Measurements from ENCODE around the gene CYTH1.

GRCh38 chr17:78714534-78714933, 67.5 kb downstream of the CYTH1 start:
- TF ChIP-seq, protein P1, sequence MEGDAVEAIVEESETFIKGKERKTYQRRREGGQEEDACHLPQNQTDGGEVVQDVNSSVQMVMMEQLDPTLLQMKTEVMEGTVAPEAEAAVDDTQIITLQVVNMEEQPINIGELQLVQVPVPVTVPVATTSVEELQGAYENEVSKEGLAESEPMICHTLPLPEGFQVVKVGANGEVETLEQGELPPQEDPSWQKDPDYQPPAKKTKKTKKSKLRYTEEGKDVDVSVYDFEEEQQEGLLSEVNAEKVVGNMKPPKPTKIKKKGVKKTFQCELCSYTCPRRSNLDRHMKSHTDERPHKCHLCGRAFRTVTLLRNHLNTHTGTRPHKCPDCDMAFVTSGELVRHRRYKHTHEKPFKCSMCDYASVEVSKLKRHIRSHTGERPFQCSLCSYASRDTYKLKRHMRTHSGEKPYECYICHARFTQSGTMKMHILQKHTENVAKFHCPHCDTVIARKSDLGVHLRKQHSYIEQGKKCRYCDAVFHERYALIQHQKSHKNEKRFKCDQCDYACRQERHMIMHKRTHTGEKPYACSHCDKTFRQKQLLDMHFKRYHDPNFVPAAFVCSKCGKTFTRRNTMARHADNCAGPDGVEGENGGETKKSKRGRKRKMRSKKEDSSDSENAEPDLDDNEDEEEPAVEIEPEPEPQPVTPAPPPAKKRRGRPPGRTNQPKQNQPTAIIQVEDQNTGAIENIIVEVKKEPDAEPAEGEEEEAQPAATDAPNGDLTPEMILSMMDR (IDR thresholded peaks at IDR 0.05 in 2 of 3, conservative IDR thresholded peaks at IDR 0.05 in 1 of 3; ENCODE audit: borderline replicate concordance in 1 of 3, insufficient read depth in 1 of 3, low read depth in 2 of 3, low read length in 2 of 3), result no peak
- no peak for TF ChIP-seq EZH2 (IDR thresholded peaks at IDR 0.05)
- no peak for TF ChIP-seq CEBPB (IDR thresholded peaks at IDR 0.05; ENCODE audit: low read depth)
- TF ChIP-seq, protein P2, sequence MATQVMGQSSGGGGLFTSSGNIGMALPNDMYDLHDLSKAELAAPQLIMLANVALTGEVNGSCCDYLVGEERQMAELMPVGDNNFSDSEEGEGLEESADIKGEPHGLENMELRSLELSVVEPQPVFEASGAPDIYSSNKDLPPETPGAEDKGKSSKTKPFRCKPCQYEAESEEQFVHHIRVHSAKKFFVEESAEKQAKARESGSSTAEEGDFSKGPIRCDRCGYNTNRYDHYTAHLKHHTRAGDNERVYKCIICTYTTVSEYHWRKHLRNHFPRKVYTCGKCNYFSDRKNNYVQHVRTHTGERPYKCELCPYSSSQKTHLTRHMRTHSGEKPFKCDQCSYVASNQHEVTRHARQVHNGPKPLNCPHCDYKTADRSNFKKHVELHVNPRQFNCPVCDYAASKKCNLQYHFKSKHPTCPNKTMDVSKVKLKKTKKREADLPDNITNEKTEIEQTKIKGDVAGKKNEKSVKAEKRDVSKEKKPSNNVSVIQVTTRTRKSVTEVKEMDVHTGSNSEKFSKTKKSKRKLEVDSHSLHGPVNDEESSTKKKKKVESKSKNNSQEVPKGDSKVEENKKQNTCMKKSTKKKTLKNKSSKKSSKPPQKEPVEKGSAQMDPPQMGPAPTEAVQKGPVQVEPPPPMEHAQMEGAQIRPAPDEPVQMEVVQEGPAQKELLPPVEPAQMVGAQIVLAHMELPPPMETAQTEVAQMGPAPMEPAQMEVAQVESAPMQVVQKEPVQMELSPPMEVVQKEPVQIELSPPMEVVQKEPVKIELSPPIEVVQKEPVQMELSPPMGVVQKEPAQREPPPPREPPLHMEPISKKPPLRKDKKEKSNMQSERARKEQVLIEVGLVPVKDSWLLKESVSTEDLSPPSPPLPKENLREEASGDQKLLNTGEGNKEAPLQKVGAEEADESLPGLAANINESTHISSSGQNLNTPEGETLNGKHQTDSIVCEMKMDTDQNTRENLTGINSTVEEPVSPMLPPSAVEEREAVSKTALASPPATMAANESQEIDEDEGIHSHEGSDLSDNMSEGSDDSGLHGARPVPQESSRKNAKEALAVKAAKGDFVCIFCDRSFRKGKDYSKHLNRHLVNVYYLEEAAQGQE (IDR thresholded peaks at IDR 0.05; ENCODE audit: low read depth), result no peak
- no peak for TF ChIP-seq RAD21 (IDR thresholded peaks at IDR 0.05; ENCODE audit: low read depth)
- no peak for TF ChIP-seq TCF7L2 (IDR thresholded peaks at IDR 0.05; ENCODE audit: borderline replicate concordance, extremely low read depth, insufficient read depth, insufficient read length)
- no peak for TF ChIP-seq POLR2A (IDR thresholded peaks at IDR 0.05; ENCODE audit: borderline replicate concordance, extremely low read depth, insufficient read depth, insufficient read length)
- TF ChIP-seq POLR2AphosphoS5 (IDR thresholded peaks at IDR 0.05; ENCODE audit: low read depth, low read length), result no peak
- no peak for TF ChIP-seq FOSL1 (IDR thresholded peaks at IDR 0.05; ENCODE audit: low read depth)
- TF ChIP-seq, protein P3, sequence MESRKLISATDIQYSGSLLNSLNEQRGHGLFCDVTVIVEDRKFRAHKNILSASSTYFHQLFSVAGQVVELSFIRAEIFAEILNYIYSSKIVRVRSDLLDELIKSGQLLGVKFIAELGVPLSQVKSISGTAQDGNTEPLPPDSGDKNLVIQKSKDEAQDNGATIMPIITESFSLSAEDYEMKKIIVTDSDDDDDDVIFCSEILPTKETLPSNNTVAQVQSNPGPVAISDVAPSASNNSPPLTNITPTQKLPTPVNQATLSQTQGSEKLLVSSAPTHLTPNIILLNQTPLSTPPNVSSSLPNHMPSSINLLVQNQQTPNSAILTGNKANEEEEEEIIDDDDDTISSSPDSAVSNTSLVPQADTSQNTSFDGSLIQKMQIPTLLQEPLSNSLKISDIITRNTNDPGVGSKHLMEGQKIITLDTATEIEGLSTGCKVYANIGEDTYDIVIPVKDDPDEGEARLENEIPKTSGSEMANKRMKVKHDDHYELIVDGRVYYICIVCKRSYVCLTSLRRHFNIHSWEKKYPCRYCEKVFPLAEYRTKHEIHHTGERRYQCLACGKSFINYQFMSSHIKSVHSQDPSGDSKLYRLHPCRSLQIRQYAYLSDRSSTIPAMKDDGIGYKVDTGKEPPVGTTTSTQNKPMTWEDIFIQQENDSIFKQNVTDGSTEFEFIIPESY (IDR thresholded peaks at IDR 0.05; ENCODE audit: extremely low read depth, insufficient replicate concordance, low read length), result no peak

Data from HCT116 (cell line).